GM12878 (cell line): ENCODE results near the gene KRTAP4-6.

Source experiments
- EP300 ChIP-seq, 2 experiments: fragments of 150-350 bp in 1 of 2; IDR thresholded peaks; 2 replicates each; pipeline ENCODE4 v1.6.1; 2011 to 2012; ENCODE audit warnings: low read depth in 2 of 2, low read length in 2 of 2, borderline replicate concordance in 1 of 2, improper control_type of control experiment in 1 of 2, inconsistent platforms in 1 of 2; ENCODE audit not compliant: control insufficient read depth in 1 of 2
- IRF3 ChIP-seq: fragments of 450-650 bp; IDR thresholded peaks from 2 replicates; pipeline ENCODE4 v1.6.1; 2014; ENCODE audit warnings: mild to moderate bottlenecking
- POLR2A ChIP-seq: IDR thresholded peaks from 2 replicates; pipeline ENCODE4 v1.6.1; 2011; ENCODE audit warnings: low read depth, mild to moderate bottlenecking, low read length
- TF ChIP-seq, protein P1 (sequence below), 3 experiments: IDR thresholded peaks in 2 of 3; conservative IDR thresholded peaks in 1 of 3; 2 replicates each; pipeline ENCODE4 v1.5.1; 2011; ENCODE audit warnings: low read depth in 3 of 3, low read length in 3 of 3, mild to moderate bottlenecking in 3 of 3, control low read depth in 2 of 3, moderate library complexity in 2 of 3, inconsistent platforms in 1 of 3, mixed read lengths in 1 of 3; ENCODE audit not compliant: control insufficient read depth in 2 of 3, insufficient read depth in 1 of 3; ENCODE audit errors: extremely low read depth in 1 of 3

- TF ChIP-seq POLR2A (no peak), IRF3 (no peak), EP300 (IDR thresholded peaks at IDR 0.05; ENCODE audit: borderline replicate concordance in 1 of 2, control insufficient read depth in 1 of 2, low read depth in 2 of 2, low read length in 2 of 2) (no peak)
- TF ChIP-seq, protein P1, sequence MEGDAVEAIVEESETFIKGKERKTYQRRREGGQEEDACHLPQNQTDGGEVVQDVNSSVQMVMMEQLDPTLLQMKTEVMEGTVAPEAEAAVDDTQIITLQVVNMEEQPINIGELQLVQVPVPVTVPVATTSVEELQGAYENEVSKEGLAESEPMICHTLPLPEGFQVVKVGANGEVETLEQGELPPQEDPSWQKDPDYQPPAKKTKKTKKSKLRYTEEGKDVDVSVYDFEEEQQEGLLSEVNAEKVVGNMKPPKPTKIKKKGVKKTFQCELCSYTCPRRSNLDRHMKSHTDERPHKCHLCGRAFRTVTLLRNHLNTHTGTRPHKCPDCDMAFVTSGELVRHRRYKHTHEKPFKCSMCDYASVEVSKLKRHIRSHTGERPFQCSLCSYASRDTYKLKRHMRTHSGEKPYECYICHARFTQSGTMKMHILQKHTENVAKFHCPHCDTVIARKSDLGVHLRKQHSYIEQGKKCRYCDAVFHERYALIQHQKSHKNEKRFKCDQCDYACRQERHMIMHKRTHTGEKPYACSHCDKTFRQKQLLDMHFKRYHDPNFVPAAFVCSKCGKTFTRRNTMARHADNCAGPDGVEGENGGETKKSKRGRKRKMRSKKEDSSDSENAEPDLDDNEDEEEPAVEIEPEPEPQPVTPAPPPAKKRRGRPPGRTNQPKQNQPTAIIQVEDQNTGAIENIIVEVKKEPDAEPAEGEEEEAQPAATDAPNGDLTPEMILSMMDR (IDR thresholded peaks at IDR 0.05 in 2 of 3, conservative IDR thresholded peaks at IDR 0.05 in 1 of 3; ENCODE audit: control insufficient read depth in 2 of 3, extremely low read depth in 1 of 3, insufficient read depth in 1 of 3, low read depth in 3 of 3, low read length in 3 of 3) = no peak
Observed at GRCh38 chr17:41167561-41167960, 27.2 kb upstream of the KRTAP4-6 start.
